ENCODE results near the gene RPIA. TPM values are rescaled to one million over a fixed set of nuclear protein-coding genes. Genes with fewer than 3 reads are reported as not detected.

The RPIA gene
- total RNA-seq, result 4.9 and 5.3 TPM in 2 replicates

GRCh38 chr2:88691339-88692183, at the start of gene RPIA:
Gene RPIA (plus strand): TSS chr2:88691673. CDS start chr2:88691699, 26 bp downstream.

Other genes with a start within 250 kb of the RPIA start
- not detected in 2 replicates for gene FOXI3, start 239.0 kb upstream of the RPIA start, total RNA-seq
- 9.7 and 11.6 TPM in 2 replicates for gene EIF2AK3, start 64.2 kb upstream of the RPIA start, total RNA-seq